Keratinocyte (primary cell): ENCODE results near the gene ENPP4.
"Not testable (repeated sequence)": the region's sequence is repeated elsewhere in the genome, so short reads cannot be mapped to it uniquely, and the experiment has no call there.

Experiments used
- EZH2 ChIP-seq: IDR thresholded peaks from one replicate; pipeline ENCODE4 v1.6.1; 2012; ENCODE audit warnings: inconsistent platforms, mild to moderate bottlenecking, low read length, moderate library complexity
- TF ChIP-seq, protein P1 (sequence below), 3 experiments: IDR thresholded peaks in 1 of 3; conservative IDR thresholded peaks in 1 of 3; optimal IDR thresholded peaks in 1 of 3; 2 replicates in 2 of 3; 3 replicates in 1 of 3; pipeline versions ENCODE3 to v1.5.1; 2011; ENCODE audit warnings: low read length in 3 of 3, mild to moderate bottlenecking in 3 of 3, moderate library complexity in 2 of 3, control low read depth in 1 of 3, inconsistent platforms in 1 of 3; ENCODE audit not compliant: insufficient read depth in 2 of 3; ENCODE audit errors: extremely low read depth in 1 of 3

DNA sequence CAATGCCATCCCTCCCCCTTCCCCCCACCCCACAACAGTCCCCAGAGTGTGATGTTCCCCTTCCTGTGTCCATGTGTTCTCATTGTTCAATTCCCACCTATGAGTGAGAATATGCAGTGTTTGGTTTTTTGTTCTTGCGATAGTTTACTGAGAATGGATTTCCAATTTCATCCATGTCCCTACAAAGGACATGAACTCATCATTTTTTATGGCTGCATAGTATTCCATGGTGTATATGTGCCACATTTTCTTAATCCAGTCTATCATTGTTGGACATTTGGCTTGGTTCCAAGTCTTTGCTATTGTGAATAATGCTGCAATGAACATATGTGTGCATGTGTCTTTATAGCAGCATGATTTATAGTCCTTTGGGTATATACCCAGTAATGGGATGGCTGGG, 1.5 kb downstream of the ENPP4 start:
- TF ChIP-seq, protein P1, sequence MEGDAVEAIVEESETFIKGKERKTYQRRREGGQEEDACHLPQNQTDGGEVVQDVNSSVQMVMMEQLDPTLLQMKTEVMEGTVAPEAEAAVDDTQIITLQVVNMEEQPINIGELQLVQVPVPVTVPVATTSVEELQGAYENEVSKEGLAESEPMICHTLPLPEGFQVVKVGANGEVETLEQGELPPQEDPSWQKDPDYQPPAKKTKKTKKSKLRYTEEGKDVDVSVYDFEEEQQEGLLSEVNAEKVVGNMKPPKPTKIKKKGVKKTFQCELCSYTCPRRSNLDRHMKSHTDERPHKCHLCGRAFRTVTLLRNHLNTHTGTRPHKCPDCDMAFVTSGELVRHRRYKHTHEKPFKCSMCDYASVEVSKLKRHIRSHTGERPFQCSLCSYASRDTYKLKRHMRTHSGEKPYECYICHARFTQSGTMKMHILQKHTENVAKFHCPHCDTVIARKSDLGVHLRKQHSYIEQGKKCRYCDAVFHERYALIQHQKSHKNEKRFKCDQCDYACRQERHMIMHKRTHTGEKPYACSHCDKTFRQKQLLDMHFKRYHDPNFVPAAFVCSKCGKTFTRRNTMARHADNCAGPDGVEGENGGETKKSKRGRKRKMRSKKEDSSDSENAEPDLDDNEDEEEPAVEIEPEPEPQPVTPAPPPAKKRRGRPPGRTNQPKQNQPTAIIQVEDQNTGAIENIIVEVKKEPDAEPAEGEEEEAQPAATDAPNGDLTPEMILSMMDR (optimal IDR thresholded peaks at IDR 0.05 in 1 of 3, IDR thresholded peaks at IDR 0.05 in 1 of 3, conservative IDR thresholded peaks at IDR 0.05 in 1 of 3; ENCODE audit: extremely low read depth in 1 of 3, insufficient read depth in 2 of 3, low read length in 3 of 3): not testable (repeated sequence)
- TF ChIP-seq EZH2: not testable (repeated sequence)
